GM13977 (cell line): ENCODE results near the gene DHX32.

Source experiments
- DNase-seq: peaks from one replicate; pipeline ENCODE4 v3.0.0; 2012; ENCODE audit warnings: low spot score
- CTCF ChIP-seq: IDR thresholded peaks from 2 replicates; pipeline ENCODE4 v1.5.1; 2012; ENCODE audit warnings: mild to moderate bottlenecking, control low read depth; ENCODE audit not compliant: insufficient read depth; ENCODE audit errors: extremely low read depth, missing control alignments
- in situ Hi-C: fragments of 300-500 bp; cut with MboI; formaldehyde crosslinking; loops from one replicate; pipeline ENCODE4 v1.12.0; 2022; ENCODE audit warnings: low sequenced_read_pairs, low pct_unique_long_range_greater_than_20kb, mixed read lengths, inconsistent platforms; ENCODE audit not compliant: unreplicated experiment

The DHX32 gene

DNA sequence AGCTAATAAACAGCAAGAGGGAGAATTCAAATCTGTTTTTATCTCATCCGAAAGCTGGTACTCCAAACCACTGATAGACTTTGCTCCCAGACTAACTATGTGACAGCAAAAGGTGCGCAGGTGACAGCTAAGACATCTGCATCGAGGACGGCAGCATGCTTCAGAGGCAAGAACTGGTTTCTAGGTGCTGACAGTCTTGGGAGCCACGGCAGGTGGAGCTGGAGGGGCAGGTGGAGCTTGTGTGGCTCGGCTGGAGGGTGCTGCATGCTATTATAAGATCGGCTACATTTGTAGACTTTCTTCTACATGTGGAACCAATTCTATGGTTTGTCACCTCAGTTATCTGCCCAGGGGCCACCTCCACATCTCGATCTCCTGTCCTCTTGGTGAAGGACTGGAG lies 83.7 kb downstream of the DHX32 start:
- no peak for DNase-seq
- in situ Hi-C loops, result no loop called here
- no peak for TF ChIP-seq CTCF

- in situ Hi-C loops, result no loop called here
- DNase-seq, result no peak
- TF ChIP-seq CTCF, result no peak
These were observed 85.4 kb downstream of the DHX32 start for GRCh38 chr10:125795637-125796190.

- in situ Hi-C loops, result no loop called here
- no peak for DNase-seq
- TF ChIP-seq CTCF, result no peak
These were observed 86.0 kb downstream of the DHX32 start for GRCh38 chr10:125795128-125795527.

DNA sequence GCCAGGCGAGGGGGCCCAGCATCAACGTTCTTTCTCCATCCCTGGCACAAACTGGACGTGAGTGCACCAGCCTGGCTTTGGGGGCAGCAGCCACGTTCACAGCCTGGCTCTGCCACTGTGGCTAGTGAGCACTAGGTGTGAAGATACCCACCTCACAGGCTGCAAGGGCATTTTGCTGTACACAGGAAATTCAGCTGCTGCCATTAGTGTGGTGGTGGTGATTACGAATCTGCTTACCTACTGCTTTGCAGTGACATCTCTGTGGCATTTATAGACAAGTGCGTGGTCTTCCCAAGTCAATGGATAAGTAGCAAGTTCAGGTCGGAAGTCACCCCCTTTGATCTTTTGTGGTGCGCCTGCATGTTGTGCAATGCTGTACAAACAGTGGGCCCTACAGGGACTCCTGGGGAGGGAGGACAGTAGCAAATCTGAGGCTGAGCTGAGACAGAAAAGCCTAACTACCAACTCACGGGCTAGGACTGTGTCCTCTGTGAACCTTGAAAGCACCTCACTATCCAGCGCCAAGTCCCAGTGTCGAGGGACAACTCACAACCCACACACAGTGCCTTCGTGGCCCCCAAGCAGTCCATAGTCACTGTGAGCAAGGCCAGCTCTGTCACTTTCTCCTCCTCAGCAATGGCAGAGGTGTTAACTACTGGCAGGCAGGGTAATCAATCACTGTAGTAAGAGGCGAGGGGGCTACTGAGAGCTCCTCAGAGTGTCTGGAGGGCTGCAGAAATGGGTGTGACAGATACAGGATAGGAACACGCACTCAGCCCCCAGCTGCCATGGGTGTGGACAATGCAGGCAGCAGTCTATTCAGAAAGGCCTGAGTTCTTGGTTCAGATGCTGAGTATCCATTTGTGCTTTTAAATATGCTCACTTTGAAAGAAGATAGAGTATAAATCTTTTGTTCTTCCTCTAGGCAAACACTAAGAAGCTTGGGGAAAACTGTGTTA lies 88.5 kb downstream of the DHX32 start:
- in situ Hi-C loops, result no loop called here
- TF ChIP-seq CTCF, result no peak
- DNase-seq, result no peak

DNA sequence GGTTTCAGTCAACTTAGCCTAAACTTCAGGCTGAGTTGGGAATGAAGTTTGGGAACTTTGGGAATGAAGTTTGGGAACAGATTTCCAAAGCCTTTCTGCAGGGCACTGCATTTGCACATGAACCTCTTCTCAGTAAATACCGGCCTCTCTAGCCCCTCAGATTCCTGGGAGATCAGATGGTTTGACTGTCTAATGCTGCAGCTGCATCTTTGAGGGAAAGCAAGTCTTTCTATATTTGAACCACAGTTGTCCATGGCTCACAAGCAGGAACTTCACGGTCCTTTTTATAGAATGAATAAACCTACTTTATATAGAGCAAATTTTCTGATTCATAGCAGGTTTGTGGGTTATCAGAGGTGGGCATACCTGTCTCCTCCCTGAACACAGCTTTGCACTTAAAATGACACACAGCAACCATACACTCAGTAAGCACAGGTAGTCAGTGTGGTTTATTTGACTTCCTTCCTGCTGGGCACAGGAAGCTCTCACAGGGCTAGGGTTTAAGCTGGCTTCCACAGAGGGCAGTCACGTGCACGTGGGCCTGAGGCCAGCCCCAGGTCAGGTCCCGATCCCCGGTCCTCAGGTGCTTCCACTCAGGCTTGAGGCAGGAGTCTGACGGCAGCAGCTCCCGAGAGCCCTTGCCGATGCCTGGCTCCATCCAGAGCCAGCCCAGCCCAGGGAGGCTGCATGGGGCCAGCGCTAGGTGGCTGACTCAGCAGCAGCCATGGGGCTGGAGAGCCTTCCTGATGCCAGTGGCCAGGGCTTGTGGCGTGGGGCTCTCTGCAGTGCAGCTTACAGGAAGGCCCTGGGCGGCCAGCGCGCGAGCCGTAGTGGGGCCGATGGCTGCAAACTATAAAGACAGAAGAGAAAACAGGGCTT lies 92.7 kb downstream of the DHX32 start:
- TF ChIP-seq CTCF, result no peak
- in situ Hi-C loops, result no loop called here
- DNase-seq, result no peak
